Ishikawa (cell line): Measurements from ENCODE around the gene RPP38.

Experiments
- EP300 ChIP-seq: IDR thresholded peaks from 2 replicates; pipeline ENCODE4 v1.6.1; 2012; ENCODE audit warnings: borderline replicate concordance
- FOXM1 ChIP-seq: IDR thresholded peaks from 2 replicates; pipeline ENCODE4 v1.6.1; 2012; ENCODE audit warnings: low read depth, borderline replicate concordance
- MAX ChIP-seq: IDR thresholded peaks from 2 replicates; pipeline ENCODE4 v1.6.1; 2012
- NFIC ChIP-seq: IDR thresholded peaks from 2 replicates; pipeline ENCODE4 v1.6.1; 2012
- RAD21 ChIP-seq: IDR thresholded peaks from 2 replicates; pipeline ENCODE4 v1.6.1; 2012; ENCODE audit warnings: low read depth
- TAF1 ChIP-seq: IDR thresholded peaks from 2 replicates; pipeline ENCODE4 v1.6.1; 2012; ENCODE audit warnings: low read depth, mild to moderate bottlenecking

- TF ChIP-seq MAX (no peak), EP300 (no peak), TAF1 (no peak), FOXM1 (no peak), RAD21 (no peak), NFIC (no peak)
Observed at GRCh38 chr10:15096661-15097010, 519 bp upstream of the RPP38 start.
